ENCODE measurements around the gene RASGRP2. TPM values are rescaled to one million over a fixed set of nuclear protein-coding genes. Genes with fewer than 3 reads are reported as not detected.

RASGRP2 gene
- total RNA-seq, 1 donor from 2014 or later = 4.2 TPM

DNA sequence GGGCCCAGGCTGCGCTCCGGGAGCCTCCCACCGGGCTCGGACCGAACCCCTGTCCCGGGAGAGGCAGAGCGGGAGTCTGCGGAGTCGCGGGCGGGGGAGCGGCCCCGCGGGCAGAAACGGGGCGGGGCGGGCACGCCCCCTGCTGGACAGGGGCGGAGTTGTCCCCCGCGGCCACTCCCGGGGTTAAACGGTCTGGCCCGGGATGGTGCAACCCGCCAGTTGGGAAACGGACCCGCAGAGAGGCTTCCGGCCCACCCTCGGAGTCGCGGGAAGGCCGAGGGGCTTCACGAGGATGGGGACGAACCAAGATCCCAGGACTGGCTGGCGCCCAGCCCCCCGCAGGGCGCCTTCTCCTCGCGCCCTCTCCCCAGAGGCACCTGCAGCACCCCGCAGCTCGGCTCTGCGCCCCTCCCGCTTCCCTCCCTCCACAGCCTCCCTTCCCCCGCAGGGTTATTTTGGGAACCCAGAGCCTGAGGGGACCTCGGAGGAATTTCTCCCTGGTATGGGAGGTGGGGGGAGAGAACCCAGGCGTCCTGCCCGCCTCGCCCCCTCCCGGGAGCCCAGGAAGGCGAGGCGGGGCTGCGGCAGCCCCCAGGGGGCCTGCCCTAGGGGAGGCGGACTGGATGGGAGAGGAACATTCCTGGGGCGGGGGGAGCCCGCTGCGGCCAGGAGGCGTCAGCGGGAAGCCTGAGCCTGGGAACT is 902 bp downstream of the RASGRP2 start:
- peak; percentile 86 for DNase-seq (ENCODE audit: low spot score)
- ATAC-seq = peak; percentile 89

DNA sequence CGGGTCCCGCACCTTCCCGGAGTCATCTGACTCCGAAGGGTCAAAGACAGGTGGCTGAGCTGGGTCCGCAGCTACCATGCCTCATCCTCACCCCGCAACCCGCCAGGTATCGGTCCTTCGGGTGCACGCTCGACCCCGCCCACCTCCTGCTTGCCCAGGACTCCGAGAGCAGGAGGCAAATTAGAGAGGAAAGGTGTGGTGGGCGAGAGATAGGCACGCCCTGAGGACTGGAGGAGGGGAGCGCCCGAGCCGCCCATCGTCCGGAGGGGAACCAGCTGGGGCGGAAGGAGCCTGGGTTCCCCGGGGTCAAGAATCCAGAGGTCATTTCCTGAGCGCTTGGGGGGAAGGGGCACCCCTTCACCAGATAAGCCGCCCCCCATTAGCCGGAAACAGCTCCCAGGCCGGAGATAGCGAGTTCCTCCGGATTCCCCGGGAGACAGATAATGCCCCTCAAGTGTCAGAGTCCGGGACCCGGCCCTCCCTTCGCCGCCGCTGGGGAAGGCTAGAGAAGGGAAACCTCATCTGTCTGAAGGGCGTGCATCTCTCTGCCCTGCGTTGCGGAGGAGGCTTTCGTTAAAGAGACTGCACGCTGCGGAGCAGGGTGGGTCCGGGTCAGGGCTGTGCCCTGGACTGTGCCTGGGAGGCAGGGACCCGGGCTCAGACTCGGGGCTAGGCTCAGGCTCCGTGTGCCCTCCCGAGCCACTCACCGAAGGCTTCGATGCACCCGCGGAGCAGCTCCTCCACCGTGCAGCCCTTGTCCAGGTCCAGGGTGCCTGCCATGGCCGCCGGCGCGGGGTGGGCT is 1.7 kb downstream of the RASGRP2 start:
- no peak for DNase-seq (ENCODE audit: low spot score)
- ATAC-seq = peak; percentile 23

DNA sequence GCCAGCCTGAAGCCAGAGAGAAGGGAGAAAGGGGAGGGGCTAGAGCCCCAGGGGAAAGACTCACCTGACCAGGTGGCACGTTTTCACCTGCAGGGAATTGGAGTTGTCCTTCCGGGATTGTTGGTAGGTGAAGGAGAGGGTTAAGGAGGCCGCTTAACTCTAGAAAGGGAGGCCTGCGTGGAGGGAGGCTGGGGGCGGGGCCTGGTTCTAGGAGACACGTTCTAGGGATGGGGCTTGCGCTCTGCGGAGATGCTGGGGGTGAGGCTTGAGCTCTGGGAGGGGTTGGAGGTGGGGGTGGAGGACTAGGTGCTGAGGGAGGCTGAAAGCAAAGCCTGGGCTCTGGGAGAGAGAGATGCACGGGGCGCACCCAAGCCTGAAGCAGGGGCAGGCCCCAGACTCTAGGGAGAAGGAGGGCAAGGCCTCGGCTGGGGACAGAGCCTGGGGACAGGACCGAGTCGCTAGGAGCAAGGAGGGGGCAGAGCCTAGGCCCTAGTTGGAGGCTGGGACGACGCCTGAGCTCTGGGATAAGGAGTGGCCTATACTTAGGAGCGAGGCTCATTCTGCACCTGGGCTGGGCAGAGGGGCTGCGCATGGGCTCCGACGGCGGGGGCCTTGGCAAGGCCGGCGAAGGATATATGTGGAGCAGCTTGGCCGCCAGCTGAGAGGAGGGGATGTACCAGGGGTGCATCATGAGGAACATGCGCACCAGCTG is 2.4 kb downstream of the RASGRP2 start:
- ATAC-seq (no peak), DNase-seq (ENCODE audit: low spot score) (no peak)

DNA sequence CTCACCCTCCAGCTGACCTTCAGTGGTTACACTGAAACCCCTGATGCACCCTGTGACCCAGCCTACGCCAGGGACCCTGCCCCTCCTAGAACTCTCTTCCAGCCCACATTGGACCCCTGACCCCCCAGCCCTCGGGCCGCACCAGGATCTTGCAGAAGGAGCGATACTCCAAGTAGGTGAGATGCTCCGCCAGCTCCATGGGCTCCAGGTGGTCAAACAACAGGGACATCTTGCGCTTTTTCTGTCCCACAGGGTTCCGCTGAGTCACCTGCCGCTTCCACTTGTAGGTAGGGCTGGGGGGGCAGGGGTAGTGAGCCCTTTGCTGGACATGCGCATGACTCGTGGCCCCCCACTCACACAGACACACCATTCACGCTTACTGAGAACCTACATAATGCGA is 4.1 kb downstream of the RASGRP2 start:
- ATAC-seq (no peak), DNase-seq (ENCODE audit: low spot score) (no peak)

DNA sequence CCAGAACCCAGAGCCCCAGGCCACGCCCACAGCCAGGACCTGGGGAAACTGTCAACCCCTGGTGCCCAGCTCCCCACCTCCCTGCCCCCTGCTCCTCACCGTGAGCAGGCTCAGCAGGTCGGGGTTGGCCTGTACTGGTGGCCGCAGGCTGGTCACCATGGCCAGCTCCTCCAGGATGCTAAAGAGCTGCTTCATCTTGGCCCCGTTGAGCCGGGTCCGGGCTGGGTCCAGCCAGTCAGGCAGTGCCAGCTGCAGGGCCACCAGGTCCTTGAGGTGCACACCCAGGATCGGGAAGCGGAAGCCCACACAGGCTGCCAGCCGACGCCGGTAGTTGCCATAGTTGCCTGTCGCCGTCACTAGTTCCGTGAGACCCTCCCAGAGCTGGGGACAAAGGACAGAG is 7.3 kb downstream of the RASGRP2 start:
- ATAC-seq (no peak), DNase-seq (ENCODE audit: low spot score) (no peak)

DNA sequence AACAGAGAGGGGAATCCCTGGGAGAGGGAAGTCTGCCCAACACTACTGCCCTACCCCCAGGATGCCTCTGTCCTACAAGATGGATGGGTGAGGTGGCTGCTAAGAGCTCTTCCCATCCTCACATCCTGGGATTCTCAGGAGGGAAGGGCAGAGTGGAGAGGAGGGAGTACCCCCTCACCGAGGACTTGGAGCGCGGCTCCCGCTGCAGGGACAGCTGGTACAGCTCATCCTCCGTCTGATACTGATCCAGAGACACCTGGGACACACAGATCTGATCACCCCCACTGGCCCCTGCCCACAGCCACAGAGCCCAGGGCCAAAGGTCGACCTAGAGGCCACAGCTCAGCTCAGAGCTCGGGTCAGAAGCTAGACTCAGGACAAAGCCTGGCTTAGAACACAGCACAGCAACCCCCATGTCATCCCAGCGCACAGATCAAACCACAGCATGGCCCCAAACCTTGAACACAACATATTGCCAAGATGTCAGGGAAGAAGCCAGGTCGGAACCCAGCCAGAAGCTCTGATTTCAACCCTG is 8.2 kb downstream of the RASGRP2 start:
- ATAC-seq (peak; percentile 80), DNase-seq (ENCODE audit: low spot score) (no peak)

DNA sequence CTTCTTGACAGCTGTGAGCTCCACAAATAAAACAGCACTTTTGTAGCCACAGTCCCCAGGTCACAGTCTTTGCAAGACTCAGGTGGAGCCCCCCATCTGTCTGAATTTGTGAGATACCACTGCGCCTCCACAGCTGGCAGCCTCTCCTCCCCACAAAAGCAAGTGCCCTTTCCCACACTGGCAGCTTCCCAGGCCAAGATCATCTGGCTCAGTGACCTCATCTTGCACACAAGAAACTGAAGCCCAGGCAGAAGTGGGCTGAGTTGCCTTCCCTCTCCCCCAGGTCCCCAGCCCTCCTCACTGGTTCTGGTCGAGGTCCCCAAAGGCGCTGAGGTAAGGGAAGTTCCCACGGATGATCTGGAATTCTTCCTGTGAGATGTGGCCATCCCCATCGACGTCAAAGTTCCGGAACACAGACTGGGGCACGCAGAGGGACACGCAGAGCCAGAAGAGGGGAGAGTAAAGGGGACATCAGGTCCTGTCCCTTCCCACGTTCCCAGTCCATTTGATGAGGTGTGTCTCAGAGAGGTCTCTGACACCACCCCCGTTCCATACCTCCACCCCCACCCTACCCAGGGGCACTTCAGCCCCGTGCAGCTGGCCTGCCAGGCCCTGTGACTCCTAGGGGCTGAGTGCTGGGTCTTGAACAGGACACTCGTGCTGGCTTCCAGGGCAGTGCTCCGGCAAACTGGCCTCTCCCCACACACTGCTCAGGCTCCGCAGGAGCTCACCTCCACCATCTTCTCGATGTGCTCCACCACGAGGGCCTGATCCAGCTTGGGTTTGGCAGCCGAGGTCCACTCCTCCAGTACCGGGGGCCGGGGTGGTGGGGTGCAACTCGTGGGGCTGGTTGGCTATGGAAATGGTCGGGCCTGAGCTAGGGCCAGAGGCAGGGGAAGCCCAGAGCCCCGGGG is 8.9 kb downstream of the RASGRP2 start:
- DNase-seq (ENCODE audit: low spot score) (no peak), ATAC-seq (peak; percentile 17)

DNA sequence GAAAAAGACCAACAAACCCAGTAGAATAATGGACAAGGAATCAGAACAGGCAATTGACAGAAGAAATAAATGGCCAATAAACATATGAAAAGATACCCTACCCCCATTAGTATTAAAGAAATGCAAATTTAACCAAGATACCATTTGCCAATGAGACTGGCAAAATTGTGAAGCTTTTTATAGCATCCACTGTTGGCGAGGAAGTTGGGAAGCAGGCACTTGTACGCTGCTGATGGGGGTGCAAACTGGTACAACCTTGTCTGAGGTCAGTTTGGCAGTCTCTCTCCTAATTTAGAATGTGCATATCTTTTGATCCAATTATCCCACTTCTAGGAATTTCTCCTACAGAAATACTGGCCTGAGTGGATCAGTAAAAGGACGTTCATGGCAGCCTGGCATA is 12.3 kb downstream of the RASGRP2 start:
- DNase-seq (ENCODE audit: low spot score) (no peak), ATAC-seq (no peak)

DNA sequence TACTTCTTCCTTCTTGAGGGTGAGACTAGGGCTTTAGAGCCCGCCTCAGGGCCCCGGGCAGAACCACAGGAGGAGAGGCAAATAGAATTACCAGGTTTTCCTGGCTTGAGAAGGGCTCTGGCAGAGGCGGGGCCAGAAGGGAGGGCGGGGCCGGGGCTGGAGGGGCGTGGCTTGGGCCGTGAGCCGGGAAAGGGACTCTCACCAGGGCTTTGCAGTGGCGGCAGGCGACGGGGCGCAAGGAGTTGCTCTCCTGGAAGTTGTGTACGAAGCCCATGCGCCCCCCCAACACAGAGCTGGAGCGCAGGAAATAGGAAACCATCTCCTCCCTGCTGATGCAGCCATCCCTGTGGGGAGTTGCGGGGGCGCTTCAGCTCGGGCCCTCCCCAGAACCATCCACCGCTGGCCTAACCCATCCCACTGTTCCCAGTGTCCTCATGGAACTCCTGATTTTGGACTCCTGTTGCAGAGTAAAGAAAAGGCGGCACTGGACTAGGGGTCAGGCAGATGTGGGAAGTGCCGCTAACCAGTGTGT is 14.0 kb downstream of the RASGRP2 start:
- no peak for DNase-seq (ENCODE audit: low spot score)
- ATAC-seq = peak; percentile 37

DNA sequence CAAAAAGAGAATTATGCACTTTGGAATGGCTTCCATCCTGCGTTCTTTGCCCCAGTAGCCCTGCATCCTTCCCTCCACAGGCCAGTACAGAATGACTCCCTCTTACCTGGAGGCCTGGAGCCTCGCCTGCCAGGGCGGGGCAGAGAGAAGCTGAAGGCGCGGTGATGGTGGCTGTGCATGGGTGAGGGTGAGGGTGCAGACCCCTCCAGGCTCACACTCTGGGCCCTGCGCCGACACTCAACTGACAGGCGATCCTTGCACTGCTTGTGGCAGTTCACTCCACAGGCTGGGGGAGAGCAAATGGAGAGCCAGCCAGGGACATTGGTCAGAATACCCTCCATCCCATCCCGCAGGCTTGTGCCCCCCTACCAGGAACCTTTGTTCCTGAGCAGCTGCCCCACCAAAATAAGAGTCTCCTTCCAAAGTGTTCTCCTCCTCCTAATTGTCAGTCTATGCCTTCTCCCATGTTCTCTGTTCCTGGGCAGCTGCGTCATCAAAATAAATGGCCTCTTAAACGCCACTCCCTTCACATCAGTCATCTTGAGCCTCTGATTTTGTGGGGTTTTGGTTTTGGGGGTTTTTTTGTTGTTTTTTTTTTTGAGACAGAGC is 15.1 kb downstream of the RASGRP2 start:
- DNase-seq (ENCODE audit: low spot score) (no peak), ATAC-seq (no peak)

DNA sequence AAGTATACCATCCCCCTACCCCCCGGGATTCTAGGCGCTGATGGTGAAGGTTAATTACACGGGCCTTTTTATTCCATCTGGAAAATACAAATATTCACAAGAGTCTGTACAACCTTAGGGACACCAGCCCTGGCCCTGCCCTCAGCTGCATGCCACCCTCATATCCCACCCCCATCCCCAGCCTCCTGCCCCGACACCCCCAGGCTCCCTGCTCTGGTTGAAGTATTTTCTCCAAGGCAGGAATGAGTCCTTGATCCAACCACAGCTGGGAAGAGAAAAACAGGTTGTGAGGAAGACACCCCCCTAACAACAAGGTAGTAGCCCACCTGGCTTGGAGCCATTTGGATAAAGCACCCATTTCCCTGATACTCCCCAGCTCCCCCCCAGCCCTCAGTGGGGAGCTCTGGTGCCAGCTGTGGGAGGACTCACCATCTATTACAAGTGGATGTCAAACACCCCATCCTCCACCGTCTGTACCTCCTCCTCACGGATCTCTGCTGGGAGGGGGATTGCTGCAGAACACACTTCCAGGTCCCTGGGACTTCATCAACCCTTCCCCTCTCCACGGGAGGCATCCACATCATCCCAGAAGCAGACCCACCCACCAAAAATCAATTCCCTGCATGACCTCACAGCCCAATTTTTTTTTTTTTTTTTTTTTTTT is 16.9 kb downstream of the RASGRP2 start:
- no peak for ATAC-seq

DNA sequence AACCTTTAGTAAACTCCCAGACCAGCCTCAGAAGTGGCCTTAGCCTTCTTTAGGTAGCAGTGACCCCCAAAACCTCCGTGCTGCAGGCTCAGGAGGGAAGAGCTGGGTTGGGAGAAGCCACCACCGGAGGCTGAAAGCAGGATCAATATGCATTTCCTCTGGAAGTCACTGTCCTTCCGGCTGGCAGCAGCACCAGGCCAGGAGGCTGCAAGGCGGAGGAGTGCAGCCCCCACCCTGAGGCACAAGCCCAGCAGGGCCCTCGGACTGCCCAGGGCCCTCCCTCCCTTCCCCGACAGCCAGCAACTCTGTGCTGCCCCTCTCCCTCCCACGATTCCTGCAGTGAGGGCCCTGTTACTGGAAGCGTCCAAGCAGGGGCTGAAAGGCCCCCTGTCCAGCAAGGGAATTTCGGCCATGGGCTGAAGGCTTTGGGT is 17.7 kb downstream of the RASGRP2 start:
- DNase-seq (ENCODE audit: low spot score) (no peak), ATAC-seq (no peak)

More for the DNA sequence above, 16.9 kb downstream of the RASGRP2 start:
- DNase-seq (ENCODE audit: low spot score) = no peak

DNA sequence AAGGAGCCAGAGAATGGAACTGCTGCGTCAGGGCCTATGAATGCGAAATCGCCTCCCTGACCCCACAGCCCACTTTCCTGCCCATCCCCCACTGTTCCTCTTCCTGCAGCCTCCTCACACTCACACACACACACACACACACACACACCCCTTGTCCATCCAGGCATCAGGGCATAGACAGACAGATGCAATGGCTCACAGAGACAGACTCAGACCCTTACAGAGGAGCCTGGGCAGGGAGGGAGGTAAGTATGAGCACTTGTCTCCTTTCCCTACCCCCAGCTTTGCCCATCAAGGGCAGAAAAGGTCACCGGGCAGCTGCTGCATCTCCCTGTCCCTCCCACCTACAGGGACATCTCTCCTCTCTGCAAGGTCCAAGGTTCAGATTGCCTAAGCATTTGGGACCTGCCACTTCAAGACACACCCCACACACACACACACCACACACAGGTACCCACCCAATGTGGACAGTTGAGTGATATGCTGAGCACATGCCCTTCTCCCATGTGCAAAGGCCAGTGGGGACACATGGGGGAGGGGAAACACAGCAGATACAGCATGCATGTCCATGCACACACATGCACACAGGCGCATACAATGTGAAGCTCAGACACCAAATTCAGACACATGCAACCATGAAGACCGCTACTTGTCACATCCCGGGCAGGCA is 18.9 kb downstream of the RASGRP2 start:
- DNase-seq (ENCODE audit: low spot score) (peak; percentile 72), ATAC-seq (peak; percentile 78)

DNA sequence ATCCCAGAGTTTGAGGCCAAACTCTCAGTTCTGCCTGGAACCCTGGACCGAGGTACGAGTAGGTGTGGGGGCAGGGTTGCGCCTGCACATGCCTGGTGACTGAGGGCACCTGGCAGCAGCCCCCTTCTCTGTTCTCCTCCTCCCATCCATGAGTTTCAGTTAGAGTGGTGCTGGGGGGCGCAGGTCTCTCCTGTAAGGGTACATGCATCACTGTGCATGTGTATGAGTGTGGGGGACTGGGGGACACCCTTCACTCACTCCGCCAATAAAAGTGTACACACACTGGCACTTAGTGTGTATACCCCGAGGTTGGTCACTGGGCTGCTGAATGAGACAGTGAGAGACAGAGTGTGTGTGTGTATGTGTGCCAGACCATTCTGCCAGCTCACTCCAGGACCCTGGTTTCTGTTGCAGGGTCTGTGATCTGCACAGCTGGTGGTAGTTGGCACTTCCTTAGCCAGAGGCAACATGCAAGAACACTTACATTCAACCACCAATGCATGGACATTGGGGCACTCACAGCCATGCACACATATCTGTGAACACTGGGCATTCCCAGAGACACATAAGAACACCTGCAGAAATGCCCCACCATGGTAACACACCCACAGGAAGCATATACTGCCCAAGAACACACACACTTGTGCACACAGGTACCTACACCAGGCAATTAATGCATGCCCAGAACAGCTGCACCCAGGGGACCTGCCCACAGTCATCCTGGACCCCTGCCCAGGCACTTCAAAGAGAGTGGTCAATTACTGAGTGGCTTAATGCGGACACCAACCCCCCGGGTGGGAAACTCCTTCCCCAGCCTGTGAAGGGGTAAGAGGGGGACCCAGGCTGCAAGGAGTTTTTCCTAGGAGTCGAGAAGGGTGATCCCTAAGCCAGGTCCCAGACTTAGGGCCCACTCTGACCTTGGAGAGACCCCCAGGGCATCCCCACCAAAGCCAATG is 19.8 kb downstream of the RASGRP2 start:
- ATAC-seq (no peak), DNase-seq (ENCODE audit: low spot score) (no peak)

DNA sequence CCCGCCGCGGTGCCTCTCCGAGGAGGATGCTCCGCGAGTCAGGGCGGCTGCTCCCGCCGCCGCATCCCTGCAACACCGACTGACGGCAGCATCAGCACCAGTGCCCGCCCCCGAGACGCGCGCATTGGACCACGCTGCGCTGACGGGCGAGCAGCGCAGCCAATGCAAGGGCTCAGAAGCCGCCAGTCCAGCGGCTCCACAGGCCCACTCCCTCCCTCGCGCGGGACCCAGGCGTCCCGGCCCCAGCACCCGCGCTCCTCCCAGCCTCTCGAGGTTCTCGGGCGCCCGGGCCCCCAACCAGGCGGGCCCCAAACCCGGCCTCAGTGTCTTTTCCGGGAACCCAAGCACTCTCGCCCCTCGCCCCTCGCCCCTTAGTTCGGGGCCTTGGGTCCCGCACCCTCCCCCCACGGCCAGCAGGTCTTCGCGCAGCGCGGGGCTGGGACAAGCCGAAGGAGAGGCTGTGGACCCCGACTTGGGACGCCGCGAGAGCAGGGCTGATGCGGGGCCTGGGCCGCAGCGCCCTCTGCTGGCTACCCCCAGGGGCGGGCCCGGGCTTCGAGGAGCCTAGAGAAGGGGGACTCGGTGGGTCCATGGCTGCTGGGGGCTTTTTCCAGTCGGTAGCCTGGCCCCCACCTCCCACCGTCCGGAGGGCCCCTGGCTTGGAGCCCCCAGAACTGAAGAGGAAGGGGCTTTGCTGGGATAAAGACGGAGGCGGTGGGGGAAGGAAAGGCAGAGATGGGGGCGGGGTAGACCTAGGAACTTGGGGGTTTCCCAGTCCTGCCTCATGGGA is 20.6 kb downstream of the RASGRP2 start, which contains the start of gene NRXN2:
TSS of gene NRXN2 (minus strand) at position 81 of the 790 bp plus-strand sequence. CDS start 9,498 bp downstream, outside the sequence.
- ATAC-seq = peak; percentile 80
- DNase-seq (ENCODE audit: low spot score) = peak; percentile 78

All from left lobe of liver (tissue), 2 donors.